K562 (cell line): ENCODE data around the gene FAM111B. TPM values are rescaled to one million over a fixed set of nuclear protein-coding genes. Genes with fewer than 3 reads are reported as not detected.

Experiments used
- BRCA1 ChIP-seq, 2 experiments: fragments of 450-650 bp in 1 of 2; sonication (generic) in 1 of 2; formaldehyde crosslinking in 1 of 2; IDR thresholded peaks; 2 replicates each; pipeline versions ENCODE4 v1.5.0 to v1.6.1; 2017 to 2020; ENCODE audit warnings: mild to moderate bottlenecking in 1 of 2, missing genetic modification reagents in 1 of 2
- ESRRB ChIP-seq: fragments of 250-450 bp; sonication (Bioruptor Pico); IDR thresholded peaks from 2 replicates; pipeline ENCODE4 v1.5.0; 2020; ENCODE audit warnings: mild to moderate bottlenecking, moderate library complexity, borderline replicate concordance
- FOXO4 ChIP-seq: fragments of 450-650 bp; formaldehyde crosslinking; IDR thresholded peaks from 2 replicates; pipeline ENCODE4 v1.4.0; 2020; ENCODE audit warnings: mild to moderate bottlenecking, moderate library complexity
- GABPB1 ChIP-seq: sonication (generic); formaldehyde crosslinking; IDR thresholded peaks from 2 replicates; pipeline ENCODE4 v1.8.0; 2022; ENCODE audit warnings: mild to moderate bottlenecking, missing genetic modification reagents
- HDAC8 ChIP-seq: fragments of 450-650 bp; IDR thresholded peaks from 2 replicates; pipeline ENCODE4 v1.6.1; 2016; ENCODE audit warnings: mild to moderate bottlenecking, missing genetic modification characterization, moderate library complexity, missing compliant biosample characterization
- MAFK ChIP-seq: IDR thresholded peaks from 2 replicates; pipeline ENCODE4 v1.6.1; 2011; ENCODE audit warnings: low read length, improper control_type of control experiment
- MCM3 ChIP-seq: fragments of 450-650 bp; IDR thresholded peaks from 2 replicates; pipeline ENCODE4 v1.6.1; 2016
- MTA2 ChIP-seq: fragments of 450-650 bp; IDR thresholded peaks from 2 replicates; pipeline ENCODE4 v1.6.1; 2016; ENCODE audit warnings: low read depth
- TARDBP ChIP-seq: fragments of 450-650 bp; IDR thresholded peaks from 2 replicates; pipeline ENCODE4 v1.6.1; 2016
- U2AF2 ChIP-seq: fragments of 200-400 bp; formaldehyde crosslinking; optimal IDR thresholded peaks from 2 replicates; pipeline ENCODE3; 2017; ENCODE audit warnings: low read depth, mild to moderate bottlenecking, low read length
- YY1 ChIP-seq, 3 experiments: IDR thresholded peaks; 2 replicates each; pipeline ENCODE4 v1.6.1; 2011; ENCODE audit warnings: low read length in 2 of 3, mild to moderate bottlenecking in 2 of 3, moderate library complexity in 2 of 3, borderline replicate concordance in 1 of 3, control low read depth in 1 of 3, low read depth in 1 of 3; ENCODE audit not compliant: insufficient read depth in 3 of 3, insufficient replicate concordance in 2 of 3, control insufficient read depth in 1 of 3, insufficient read length in 1 of 3; ENCODE audit errors: extremely low read depth in 1 of 3
- ZC3H11A ChIP-seq: IDR thresholded peaks from 2 replicates; pipeline ENCODE4 v1.6.1; 2012; ENCODE audit warnings: low read depth, low read length, improper control_type of control experiment
- ZNF280B ChIP-seq: fragments of 250-450 bp; sonication (Bioruptor Pico); IDR thresholded peaks from 2 replicates; pipeline ENCODE4 v1.5.1; 2021; ENCODE audit warnings: mild to moderate bottlenecking
- ZNF75A ChIP-seq: fragments of 450-650 bp; formaldehyde crosslinking; IDR thresholded peaks from 2 replicates; pipeline ENCODE4 v1.4.0; 2020; ENCODE audit warnings: mild to moderate bottlenecking
- ZNF79 ChIP-seq: fragments of 250-450 bp; sonication (Bioruptor Pico); IDR thresholded peaks from 2 replicates; pipeline ENCODE4 v1.4.0; 2020; ENCODE audit warnings: low read depth, mild to moderate bottlenecking, moderate library complexity
- polyA plus RNA-seq, 8 experiments: library from polyadenylated mRNA; depleted of rRNA in 4 of 8; stranded (reverse) in 5 of 8; unstranded in 3 of 8; fragments of >200 nt; fragmentation: Nextera tagmentation in 2 of 8; fragmentation: Illumina TruSeq in 1 of 8; extraction: Ambion mirVana in 2 of 8; extraction: Trizol in 1 of 8; gene quantifications; 2 replicates each; pipeline versions ENCODE4 v1.2.1 to v1.2.3, GENCODE V29; 2011 to 2014; ENCODE audit warnings: inconsistent platforms in 1 of 8, missing spikeins in 1 of 8
- total RNA-seq, 7 experiments: library from RNA; depleted of rRNA in 6 of 7; stranded (reverse); fragments of >200 nt in 6 of 7; fragmentation: Illumina TruSeq in 2 of 7; extraction: Trizol in 2 of 7; gene quantifications; 2 replicates each; pipeline versions ENCODE4 v1.2.1 to v1.2.3, GENCODE V29; 2011 to 2021; ENCODE audit warnings: low replicate concordance in 1 of 7
- TF ChIP-seq, protein P1 (sequence below): fragments of 250-450 bp; sonication (Bioruptor Pico); IDR thresholded peaks from 2 replicates; pipeline ENCODE4 v1.8.0; 2021; ENCODE audit warnings: borderline replicate concordance, mild to moderate bottlenecking, moderate library complexity; ENCODE audit not compliant: poor library complexity, severe bottlenecking
- TF ChIP-seq, protein P2 (sequence below): fragments of 250-450 bp; sonication (Bioruptor Pico); IDR thresholded peaks from 2 replicates; pipeline ENCODE4 v1.5.0; 2021
- TF ChIP-seq, protein P3 (sequence below): sonication (generic); formaldehyde crosslinking; IDR thresholded peaks from 2 replicates; pipeline ENCODE4 v1.4.0; 2020; ENCODE audit warnings: mild to moderate bottlenecking, missing genetic modification reagents

The FAM111B gene
- total and polyA plus RNA-seq, 9 of the 15 experiments (the other 6 are each of a cell fraction or from before 2014, with no cell fraction given), result 0.01 to 0.33 (median 0.06) TPM; not detected in 5

GRCh38 chr11:59171508-59172322, 64.7 kb downstream of the FAM111B start, which contains the start of gene DTX4 (continued):
- TF ChIP-seq YY1 (IDR thresholded peaks at IDR 0.05; ENCODE audit: borderline replicate concordance in 1 of 3, control insufficient read depth in 1 of 3, extremely low read depth in 1 of 3, insufficient read depth in 3 of 3, insufficient read length in 1 of 3, insufficient replicate concordance in 2 of 3, low read depth in 1 of 3, low read length in 2 of 3) (no peak), ZNF280B (CRISPR knock-in tag) (no peak), ZC3H11A (no peak), MTA2 (no peak), MAFK (no peak), ZNF75A (CRISPR knock-in tag) (no peak), ZNF79 (CRISPR knock-in tag) (no peak), ESRRB (CRISPR knock-in tag) (no peak), HDAC8 (no peak), FOXO4 (CRISPR knock-in tag) (no peak), GABPB1 (peak; percentile 36; the same call in 1 of the 2 replicates), BRCA1 (IDR thresholded peaks at IDR 0.05) (no peak), BRCA1 (CRISPR knock-in tag; IDR thresholded peaks at IDR 0.05) (no peak), MCM3 (no peak), TARDBP (no peak), U2AF2 (no peak)
- TF ChIP-seq, protein P1, sequence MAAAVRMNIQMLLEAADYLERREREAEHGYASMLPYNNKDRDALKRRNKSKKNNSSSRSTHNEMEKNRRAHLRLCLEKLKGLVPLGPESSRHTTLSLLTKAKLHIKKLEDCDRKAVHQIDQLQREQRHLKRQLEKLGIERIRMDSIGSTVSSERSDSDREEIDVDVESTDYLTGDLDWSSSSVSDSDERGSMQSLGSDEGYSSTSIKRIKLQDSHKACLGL (CRISPR knock-in tag), result no peak
- TF ChIP-seq, protein P2, sequence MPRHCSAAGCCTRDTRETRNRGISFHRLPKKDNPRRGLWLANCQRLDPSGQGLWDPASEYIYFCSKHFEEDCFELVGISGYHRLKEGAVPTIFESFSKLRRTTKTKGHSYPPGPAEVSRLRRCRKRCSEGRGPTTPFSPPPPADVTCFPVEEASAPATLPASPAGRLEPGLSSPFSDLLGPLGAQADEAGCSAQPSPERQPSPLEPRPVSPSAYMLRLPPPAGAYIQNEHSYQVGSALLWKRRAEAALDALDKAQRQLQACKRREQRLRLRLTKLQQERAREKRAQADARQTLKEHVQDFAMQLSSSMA (CRISPR knock-in tag), result no peak
- TF ChIP-seq, protein P3, sequence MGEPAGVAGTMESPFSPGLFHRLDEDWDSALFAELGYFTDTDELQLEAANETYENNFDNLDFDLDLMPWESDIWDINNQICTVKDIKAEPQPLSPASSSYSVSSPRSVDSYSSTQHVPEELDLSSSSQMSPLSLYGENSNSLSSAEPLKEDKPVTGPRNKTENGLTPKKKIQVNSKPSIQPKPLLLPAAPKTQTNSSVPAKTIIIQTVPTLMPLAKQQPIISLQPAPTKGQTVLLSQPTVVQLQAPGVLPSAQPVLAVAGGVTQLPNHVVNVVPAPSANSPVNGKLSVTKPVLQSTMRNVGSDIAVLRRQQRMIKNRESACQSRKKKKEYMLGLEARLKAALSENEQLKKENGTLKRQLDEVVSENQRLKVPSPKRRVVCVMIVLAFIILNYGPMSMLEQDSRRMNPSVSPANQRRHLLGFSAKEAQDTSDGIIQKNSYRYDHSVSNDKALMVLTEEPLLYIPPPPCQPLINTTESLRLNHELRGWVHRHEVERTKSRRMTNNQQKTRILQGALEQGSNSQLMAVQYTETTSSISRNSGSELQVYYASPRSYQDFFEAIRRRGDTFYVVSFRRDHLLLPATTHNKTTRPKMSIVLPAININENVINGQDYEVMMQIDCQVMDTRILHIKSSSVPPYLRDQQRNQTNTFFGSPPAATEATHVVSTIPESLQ (CRISPR knock-in tag), result no peak
